ENCODE data around the gene TMEM109.
A peak's percentile ranks its signal among the peaks of the same experiment; 100 is the strongest.

The TMEM109 gene

DNA sequence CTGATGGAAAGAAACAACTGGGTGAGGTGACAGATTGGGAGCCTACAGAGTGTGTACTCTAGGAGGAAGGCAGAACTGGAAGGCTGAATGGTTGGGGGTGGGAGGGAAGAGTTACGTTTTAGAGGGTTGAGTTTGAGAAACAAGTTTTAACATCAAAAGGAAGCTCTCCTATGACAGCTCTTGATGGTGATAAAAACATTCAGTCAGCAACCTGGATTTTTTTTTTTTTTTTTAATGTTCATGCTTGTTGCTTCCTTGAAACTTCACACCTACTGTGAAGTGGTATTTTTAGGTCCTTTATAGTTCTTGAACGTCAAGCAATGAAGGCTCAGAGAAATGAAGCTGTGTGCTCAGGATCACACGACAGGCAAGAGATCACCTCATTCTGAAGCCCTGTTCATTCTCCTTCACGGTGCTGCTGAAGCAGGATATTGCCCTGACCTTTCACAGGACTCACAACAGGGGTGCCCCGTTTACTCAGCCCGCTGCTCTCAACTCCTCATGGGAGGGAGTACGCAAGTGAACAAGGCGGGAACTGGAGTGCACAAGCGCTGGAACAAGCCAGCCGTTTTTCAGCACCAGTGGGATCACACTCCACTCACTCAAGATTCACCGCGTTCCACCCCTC, 1.6 kb upstream of the TMEM109 start:
- no peak for DNase-seq (ENCODE audit: low read depth)
- H3K4me3 ChIP-seq (ENCODE audit: low read depth, low read length): no peak overlapping the region
- TF ChIP-seq, protein P1, sequence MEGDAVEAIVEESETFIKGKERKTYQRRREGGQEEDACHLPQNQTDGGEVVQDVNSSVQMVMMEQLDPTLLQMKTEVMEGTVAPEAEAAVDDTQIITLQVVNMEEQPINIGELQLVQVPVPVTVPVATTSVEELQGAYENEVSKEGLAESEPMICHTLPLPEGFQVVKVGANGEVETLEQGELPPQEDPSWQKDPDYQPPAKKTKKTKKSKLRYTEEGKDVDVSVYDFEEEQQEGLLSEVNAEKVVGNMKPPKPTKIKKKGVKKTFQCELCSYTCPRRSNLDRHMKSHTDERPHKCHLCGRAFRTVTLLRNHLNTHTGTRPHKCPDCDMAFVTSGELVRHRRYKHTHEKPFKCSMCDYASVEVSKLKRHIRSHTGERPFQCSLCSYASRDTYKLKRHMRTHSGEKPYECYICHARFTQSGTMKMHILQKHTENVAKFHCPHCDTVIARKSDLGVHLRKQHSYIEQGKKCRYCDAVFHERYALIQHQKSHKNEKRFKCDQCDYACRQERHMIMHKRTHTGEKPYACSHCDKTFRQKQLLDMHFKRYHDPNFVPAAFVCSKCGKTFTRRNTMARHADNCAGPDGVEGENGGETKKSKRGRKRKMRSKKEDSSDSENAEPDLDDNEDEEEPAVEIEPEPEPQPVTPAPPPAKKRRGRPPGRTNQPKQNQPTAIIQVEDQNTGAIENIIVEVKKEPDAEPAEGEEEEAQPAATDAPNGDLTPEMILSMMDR (IDR thresholded peaks at IDR 0.05; ENCODE audit: insufficient read depth, low read depth, low read length, missing control alignments): no peak

DNA sequence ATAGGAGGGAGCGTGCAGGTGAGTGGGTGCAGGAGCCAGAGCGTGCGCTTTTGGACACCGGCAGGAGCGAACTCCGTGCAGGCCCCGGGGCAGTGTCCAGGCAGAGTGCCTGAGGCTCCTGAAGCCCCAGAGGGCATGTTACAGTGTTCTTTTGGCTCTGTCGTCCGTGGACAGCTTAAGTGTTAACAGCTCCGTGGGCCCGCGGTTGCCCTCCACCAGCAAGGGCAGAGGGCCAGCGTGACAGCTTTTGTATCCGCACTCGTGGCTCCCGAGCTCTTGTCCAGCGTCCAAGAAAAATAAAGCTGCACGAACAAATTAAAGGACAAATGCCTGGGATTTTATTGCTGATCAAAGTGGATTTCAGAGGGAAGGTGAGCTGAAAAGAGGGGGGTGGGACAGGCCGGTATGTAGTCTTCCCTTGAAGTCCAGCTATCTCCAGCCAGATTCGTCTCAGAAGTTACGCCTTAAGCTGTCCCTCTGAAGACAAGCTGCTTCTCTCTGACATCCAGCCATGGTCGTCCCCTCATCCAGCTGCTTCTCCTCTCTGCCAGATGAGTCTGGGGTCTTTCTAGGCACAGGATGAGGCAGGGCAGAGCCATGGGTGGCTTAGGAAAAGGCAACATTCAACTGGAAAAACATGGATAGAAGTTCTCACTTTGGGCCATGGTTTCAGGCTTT, 968 bp upstream of the TMEM109 start:
- no peak for DNase-seq (ENCODE audit: low read depth)
- no peak overlapping the region for H3K4me3 ChIP-seq (ENCODE audit: low read depth, low read length)
- TF ChIP-seq, protein P1 (IDR thresholded peaks at IDR 0.05; ENCODE audit: insufficient read depth, low read depth, low read length, missing control alignments): no peak

DNA sequence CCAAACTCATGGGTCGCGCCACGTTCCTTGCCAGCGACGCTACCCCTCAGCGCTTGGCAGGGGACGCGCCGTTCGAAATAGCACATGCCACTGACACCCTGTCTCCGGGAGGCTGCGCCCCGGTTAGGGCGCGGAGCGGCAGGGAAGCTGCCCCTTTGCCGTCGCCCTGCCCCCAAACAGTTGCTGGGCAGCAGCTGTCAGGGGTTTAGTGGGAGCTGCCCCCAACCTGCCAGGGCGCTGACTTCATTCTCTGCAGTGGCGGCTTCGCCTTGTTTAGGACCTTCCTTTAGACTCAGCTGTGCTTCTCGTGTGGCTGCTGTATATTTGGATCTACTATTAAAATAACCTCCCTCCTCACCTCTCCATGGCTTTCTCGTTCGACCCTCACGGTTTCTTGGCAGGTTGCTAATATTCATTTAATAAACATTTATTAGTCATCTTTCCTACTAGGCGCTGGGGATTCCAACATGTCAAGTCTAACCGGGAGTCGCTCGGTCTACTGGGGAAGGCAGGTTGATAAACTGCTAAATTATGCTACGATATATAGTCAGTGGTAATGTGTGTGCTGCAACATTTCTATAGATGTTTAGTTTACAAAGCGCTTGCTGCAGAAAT, 782 bp downstream of the TMEM109 start:
- TF ChIP-seq, protein P1 (IDR thresholded peaks at IDR 0.05; ENCODE audit: insufficient read depth, low read depth, low read length, missing control alignments): no peak
- peak overlapping the region; percentile 91 for H3K4me3 ChIP-seq (ENCODE audit: low read depth, low read length)
- peak; percentile 44 for DNase-seq (ENCODE audit: low read depth)

DNA sequence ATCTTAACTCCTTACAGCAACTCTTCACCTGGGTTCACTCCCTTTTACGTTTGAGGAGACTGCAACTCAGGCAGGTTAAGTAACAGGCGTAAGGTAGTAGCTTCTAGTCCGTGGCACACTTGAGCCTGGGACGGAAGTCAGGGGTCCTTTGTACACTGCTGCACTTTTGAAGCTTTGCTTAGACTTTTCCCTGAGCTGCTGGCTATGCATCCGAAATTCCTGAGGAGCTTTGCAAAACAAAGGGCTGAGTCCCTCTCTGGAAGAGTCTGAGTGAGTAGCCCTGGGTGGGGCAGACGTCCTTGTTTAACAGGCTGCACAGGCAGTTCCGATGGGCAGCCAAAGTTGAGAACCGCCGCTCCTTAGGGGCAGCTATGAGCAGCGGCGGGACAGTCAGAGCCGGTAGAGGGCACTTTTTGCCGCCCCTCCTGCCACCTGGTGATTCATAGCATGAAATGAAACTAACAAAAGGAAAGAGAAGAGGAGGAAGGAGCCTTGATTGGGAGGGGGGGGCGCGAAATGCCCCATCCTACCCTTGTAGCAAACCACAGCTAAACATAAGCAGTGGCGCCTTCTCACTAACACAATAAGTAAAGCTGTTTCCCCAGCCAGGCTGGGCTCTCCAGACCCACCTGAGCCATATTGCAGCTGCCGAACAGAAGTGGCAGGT, 1.4 kb downstream of the TMEM109 start:
- TF ChIP-seq, protein P1 (IDR thresholded peaks at IDR 0.05; ENCODE audit: insufficient read depth, low read depth, low read length, missing control alignments): peak; percentile 36
- peak overlapping the region; percentile 91 for H3K4me3 ChIP-seq (ENCODE audit: low read depth, low read length)
- DNase-seq (ENCODE audit: low read depth): peak; percentile 89

DNA sequence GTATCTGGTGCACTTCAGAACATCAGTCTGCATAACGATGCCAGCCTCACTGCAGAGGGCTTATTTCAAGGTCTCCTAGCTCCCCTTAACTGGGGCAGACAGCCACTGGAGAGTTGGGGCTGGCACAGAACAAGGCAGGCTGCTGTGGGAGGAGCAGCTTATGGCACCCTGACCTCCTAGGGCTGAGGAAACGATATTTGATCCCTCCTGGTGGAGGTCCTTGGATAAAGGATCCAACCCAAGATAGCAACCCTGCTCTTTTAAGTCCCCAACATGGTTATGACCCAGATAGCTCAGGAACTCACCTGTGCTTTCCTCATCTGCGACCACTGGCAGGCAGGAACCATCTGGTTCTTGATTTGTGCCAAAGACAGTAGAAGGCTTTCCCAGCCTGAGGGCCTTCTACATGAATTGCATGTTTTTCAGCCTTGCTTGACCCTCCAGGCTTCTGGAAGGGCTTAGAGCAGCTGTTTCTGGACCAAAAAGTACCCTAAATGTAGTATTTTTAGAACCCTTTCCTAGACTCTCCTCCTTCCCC, 2.8 kb downstream of the TMEM109 start:
- no peak overlapping the region for H3K4me3 ChIP-seq (ENCODE audit: low read depth, low read length)

DNA sequence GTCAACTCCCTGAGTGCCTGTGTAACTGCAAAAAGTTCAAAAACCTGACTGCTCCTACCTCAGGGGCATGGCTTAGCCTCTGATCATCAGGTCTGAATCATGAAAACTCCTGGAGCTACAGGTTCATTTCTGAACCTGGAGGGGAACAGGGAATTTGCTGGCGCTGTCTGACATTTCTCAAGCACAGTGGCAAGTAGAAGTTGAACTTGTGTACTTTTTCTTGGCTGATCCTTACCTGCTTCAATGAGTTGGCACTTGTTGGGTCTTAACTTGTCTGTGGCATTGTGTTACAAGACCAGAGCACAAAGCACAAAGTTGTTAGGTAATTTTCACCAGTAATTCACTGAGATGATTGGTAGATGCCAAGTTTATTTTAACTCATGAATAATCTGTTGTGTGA, 3.3 kb downstream of the TMEM109 start:
- no peak for DNase-seq (ENCODE audit: low read depth)
- no peak overlapping the region for H3K4me3 ChIP-seq (ENCODE audit: low read depth, low read length)
- TF ChIP-seq, protein P1 (IDR thresholded peaks at IDR 0.05; ENCODE audit: insufficient read depth, low read depth, low read length, missing control alignments): no peak

More for the DNA sequence above, 2.8 kb downstream of the TMEM109 start:
- DNase-seq (ENCODE audit: low read depth): no peak
- TF ChIP-seq, protein P1 (IDR thresholded peaks at IDR 0.05; ENCODE audit: insufficient read depth, low read depth, low read length, missing control alignments): no peak
